Fibroblast of lung (primary cell): Measurements from ENCODE around the gene DENND2D.

Experiments used
- CTCF ChIP-seq, 2 donors: IDR thresholded peaks in 1 of 2; conservative IDR thresholded peaks in 1 of 2; 1 replicate in 1 of 2; 2 replicates in 1 of 2; pipeline ENCODE4 v1.5.1; 2011 to 2012; ENCODE audit warnings: low read length in 2 of 2, control low read depth in 1 of 2, inconsistent platforms in 1 of 2, low read depth in 1 of 2, mild to moderate bottlenecking in 1 of 2
- EZH2 ChIP-seq: IDR thresholded peaks from 2 replicates; pipeline ENCODE4 v1.5.1; 2012; ENCODE audit warnings: low read length, control low read depth, mild to moderate bottlenecking; ENCODE audit errors: missing control alignments

GRCh38 chr1:111227851-111228747 is 27.7 kb upstream of the DENND2D start:
- no peak for TF ChIP-seq EZH2
- no peak for TF ChIP-seq CTCF (conservative IDR thresholded peaks at IDR 0.05 in 1 of 2, IDR thresholded peaks at IDR 0.05 in 1 of 2; ENCODE audit: low read depth in 1 of 2, low read length in 2 of 2)
